BJ (cell line): ENCODE measurements around the gene SLC39A5. TPM values are rescaled to one million over a fixed set of nuclear protein-coding genes. Genes with fewer than 3 reads are reported as not detected.

ENCODE experiments used
- CTCF ChIA-PET: fragments of 350-600 bp; formaldehyde crosslinking; extraction: SDS; loops from one replicate; lab custom pipeline; 2021; ENCODE audit warnings: antibody characterized with exemption, inconsistent platforms; lab: Yijun Ruan, JAX
- POLR2A ChIA-PET: fragments of 300-600 bp; sonication (Branson Sonifier 250); formaldehyde crosslinking; extraction: SDS; loops from one replicate; lab custom pipeline; 2021; ENCODE audit warnings: antibody characterized with exemption; lab: Charles Lee
- DNase-seq: peaks from one replicate; pipeline ENCODE4 v3.0.0-alpha.2; 2011; ENCODE audit warnings: low read depth
- H3K27me3 ChIP-seq: 2 replicates; pipeline ENCODE4 v1.6.0; 2011; ENCODE audit warnings: low read length; ENCODE audit not compliant: control insufficient read depth, insufficient read depth
- H3K36me3 ChIP-seq: 2 replicates; pipeline ENCODE4 v1.5.1; 2011; ENCODE audit warnings: low read length; ENCODE audit not compliant: control insufficient read depth, insufficient read depth
- H3K4me3 ChIP-seq: 2 replicates; pipeline ENCODE4 v1.5.1; 2011; ENCODE audit warnings: low read depth, mild to moderate bottlenecking, control low read depth, low read length
- CTCF ChIP-seq: IDR thresholded peaks from 2 replicates; pipeline ENCODE4 v1.5.1; 2011; ENCODE audit warnings: low read depth, mild to moderate bottlenecking, control low read depth, inconsistent platforms, low read length, moderate library complexity; ENCODE audit not compliant: insufficient read depth
- polyA plus RNA-seq: library from polyadenylated mRNA; depleted of rRNA; stranded (reverse); fragments of >200 nt; gene quantifications from 2 replicates; pipeline ENCODE4 v1.2.3, GENCODE V29; 2011

The SLC39A5 gene
- polyA plus RNA-seq, 1 experiment = not detected

- no peak for DNase-seq
- POLR2A ChIA-PET = no interaction called here
Measured at GRCh38 chr12:56248711-56249110, 18.9 kb downstream of the SLC39A5 start.

GRCh38 chr12:56252649-56253048 is 22.8 kb downstream of the SLC39A5 start:
- H3K27me3 ChIP-seq = no peaks in the 10 kb centered on the region
- H3K36me3 ChIP-seq = peaks cover 55% of the 10 kb centered on the region
- CTCF ChIA-PET = interaction anchor here (0.9 to 1.5 kb wide), 4 partner anchors 9 to 64 kb away, joined by 3 to 4 read pairs (median 4); partner anchors contain the start of gene SMARCC2
- POLR2A ChIA-PET = no interaction called here
- H3K4me3 ChIP-seq = no peak overlapping the region
- DNase-seq = no peak
- TF ChIP-seq CTCF = no peak

More at GRCh38 chr12:56248711-56249110, 18.9 kb downstream of the SLC39A5 start:
- Histone ChIP-seq H3K36me3 (peaks cover 66% of the 10 kb centered on the region), H3K4me3 (no peak overlapping the region), H3K27me3 (no peaks in the 10 kb centered on the region)
- no peak for TF ChIP-seq CTCF
- CTCF ChIA-PET = interaction anchor here (1.8 to 6.2 kb wide), 4 partner anchors 8 to 129 kb away, joined by 5 to 40 read pairs (median 6); partner anchors contain the start of genes ANKRD52, RNF41 and SMARCC2

- no peaks in the 10 kb centered on the region for H3K27me3 ChIP-seq
- TF ChIP-seq CTCF = no peak
- H3K4me3 ChIP-seq = no peak overlapping the region
- peaks cover 51% of the 10 kb centered on the region for H3K36me3 ChIP-seq
- ChIA-PET CTCF (interaction anchor here (0.9 to 1.5 kb wide), 3 partner anchors 9 to 64 kb away, joined by 3 to 4 read pairs (median 4); partner anchors contain the start of gene SMARCC2), POLR2A (no interaction called here)
- DNase-seq = no peak
Measured at GRCh38 chr12:56253091-56253490, 23.2 kb downstream of the SLC39A5 start.

DNA sequence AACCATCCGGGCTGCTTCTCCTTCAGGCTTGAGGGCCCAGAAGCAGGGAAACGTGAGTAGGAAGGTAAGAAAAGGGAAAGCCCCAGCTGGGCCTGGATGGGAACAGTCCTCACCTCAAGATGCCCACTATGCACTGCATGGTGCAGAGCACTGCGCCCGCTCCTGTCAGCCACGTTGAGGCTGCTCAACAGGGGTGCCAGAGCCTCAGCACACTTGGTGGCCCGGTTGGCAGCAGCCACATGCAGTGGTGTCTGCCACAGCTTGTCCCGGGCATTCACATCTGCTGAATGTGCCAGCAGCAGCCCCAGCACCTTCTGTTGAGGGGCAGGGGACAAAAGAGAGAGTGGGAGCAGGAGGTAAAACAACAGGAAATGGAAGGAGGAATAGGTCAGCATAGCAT is 25.8 kb downstream of the SLC39A5 start:
- H3K36me3 ChIP-seq = peaks cover 35% of the 10 kb centered on the region
- no peak for DNase-seq
- H3K4me3 ChIP-seq = no peak overlapping the region
- no peak for TF ChIP-seq CTCF
- H3K27me3 ChIP-seq = no peaks in the 10 kb centered on the region
- ChIA-PET POLR2A (no interaction called here), CTCF (interaction anchor here (0.8 to 4.4 kb wide), 8 partner anchors 9 to 132 kb away, joined by 3 to 40 read pairs (median 11); partner anchors contain the start of gene SMARCC2)

DNA sequence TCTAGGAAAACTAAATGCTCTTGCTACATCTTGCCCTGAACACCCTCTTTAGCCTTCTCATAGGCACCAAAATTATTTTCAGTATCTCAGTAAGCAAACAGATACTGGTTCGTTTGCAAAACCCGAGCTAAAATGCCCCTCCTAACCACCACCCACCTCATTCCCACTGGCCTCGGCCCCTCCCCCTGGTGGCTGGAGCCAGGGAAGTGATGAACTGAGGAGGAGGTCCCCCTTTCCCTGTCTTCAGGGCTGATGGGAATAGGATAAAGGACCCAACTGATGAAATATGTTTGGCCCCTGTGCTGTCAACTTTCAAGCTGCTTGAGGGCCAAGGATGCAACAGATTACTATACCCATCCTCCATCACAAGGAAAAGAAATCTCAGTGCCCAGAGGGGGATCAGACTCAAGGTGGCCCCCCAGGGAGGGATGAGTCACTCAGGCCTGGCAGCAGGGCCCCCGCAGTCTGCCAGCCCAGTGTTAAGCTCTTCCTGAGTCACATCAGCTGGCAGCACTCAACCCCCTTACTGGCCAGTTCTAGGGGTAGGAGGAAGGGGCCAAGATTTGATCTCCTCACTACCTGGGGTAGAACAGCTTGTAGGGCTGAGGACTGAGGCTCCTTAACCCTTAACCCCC is 26.6 kb downstream of the SLC39A5 start:
- CTCF ChIA-PET = interaction anchor here (0.7 to 4.4 kb wide), 13 partner anchors 9 to 208 kb away, joined by 3 to 40 read pairs (median 5); partner anchors contain the start of genes RNF41 and SMARCC2
- peaks cover 35% of the 10 kb centered on the region for H3K36me3 ChIP-seq
- POLR2A ChIA-PET = interaction anchor here (0.5 kb wide), 1 partner anchor 74 kb away, joined by 4 read pairs; no protein-coding TSS in a partner anchor
- no peaks in the 10 kb centered on the region for H3K27me3 ChIP-seq
- H3K4me3 ChIP-seq = peak overlapping the region; percentile 81
- no peak for DNase-seq
- peak; percentile 21; the same call in 1 of the 2 replicates for TF ChIP-seq CTCF
